ENCODE results near the gene THSD4.

DNA sequence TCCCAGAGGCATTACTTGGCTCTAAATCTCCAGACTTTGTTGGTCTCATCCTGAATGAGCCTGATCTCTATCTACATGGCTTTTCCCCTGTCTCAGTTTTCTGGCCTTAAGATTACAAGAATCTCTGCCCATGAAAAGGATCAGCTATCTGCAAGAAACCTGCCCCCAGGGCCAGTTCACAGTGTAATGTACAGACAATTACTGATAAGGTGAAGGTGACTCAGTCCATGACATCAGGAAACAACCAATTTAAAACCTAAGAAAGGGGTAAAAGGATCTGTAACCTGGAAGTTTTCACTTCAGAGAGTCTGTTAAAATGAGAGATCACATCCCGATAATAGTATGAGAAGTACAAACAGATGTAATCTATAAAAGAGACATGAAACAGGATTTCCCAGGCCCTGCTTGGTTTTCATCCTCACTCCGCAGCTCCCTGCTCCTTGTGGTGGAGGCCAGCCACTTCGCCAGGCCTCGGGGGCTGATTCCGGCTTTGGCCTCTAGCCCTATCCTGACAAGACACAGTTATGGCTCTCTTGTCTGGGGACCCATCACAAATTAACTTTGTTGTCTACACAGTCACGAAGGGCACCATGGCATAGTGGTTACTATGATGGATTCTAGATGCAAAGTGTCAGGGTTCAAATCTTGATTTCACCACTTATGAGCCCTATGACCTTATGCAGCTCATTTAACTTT is 136.9 kb downstream of the THSD4 start:
- TF ChIP-seq, protein P1, sequence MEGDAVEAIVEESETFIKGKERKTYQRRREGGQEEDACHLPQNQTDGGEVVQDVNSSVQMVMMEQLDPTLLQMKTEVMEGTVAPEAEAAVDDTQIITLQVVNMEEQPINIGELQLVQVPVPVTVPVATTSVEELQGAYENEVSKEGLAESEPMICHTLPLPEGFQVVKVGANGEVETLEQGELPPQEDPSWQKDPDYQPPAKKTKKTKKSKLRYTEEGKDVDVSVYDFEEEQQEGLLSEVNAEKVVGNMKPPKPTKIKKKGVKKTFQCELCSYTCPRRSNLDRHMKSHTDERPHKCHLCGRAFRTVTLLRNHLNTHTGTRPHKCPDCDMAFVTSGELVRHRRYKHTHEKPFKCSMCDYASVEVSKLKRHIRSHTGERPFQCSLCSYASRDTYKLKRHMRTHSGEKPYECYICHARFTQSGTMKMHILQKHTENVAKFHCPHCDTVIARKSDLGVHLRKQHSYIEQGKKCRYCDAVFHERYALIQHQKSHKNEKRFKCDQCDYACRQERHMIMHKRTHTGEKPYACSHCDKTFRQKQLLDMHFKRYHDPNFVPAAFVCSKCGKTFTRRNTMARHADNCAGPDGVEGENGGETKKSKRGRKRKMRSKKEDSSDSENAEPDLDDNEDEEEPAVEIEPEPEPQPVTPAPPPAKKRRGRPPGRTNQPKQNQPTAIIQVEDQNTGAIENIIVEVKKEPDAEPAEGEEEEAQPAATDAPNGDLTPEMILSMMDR (IDR thresholded peaks at IDR 0.05; ENCODE audit: low read length) = no peak
- TF ChIP-seq EZH2 (IDR thresholded peaks at IDR 0.05; ENCODE audit: borderline replicate concordance, low read length) = no peak
